ENCODE results near the gene PARD3.

DNA sequence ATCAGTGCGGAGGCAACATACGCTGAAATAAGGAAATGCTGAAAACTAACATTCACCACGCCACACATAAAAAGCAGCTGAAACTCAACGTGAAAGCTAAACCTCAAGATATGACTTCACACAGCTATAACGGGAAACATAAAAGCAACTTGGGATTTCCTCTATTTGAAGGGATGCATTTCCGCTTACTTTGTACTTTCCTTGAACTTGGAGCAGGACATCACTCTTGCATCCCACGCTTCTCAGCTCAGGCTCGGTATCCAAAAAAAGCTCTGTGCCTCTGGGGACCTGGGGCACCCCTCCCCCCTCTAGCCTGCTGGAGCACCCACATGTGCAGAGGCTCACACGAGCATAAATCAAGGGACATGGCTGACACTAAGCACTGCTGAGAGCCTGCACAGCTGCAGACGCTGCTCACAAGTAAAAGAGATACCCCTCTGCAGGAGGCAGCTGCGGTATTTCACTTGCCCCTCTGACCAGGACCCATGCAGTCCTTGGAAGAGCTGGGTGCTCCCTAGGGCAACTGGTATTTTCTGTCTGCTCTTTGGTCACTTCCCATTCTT lies 34.2 kb downstream of the PARD3 start:
- TF ChIP-seq POLR2A (IDR thresholded peaks at IDR 0.05): no peak
- TF ChIP-seq CTCF (IDR thresholded peaks at IDR 0.05): no peak
